K562 (cell line): ENCODE measurements around the gene MKNK1.

ENCODE experiments used
- BDP1 ChIP-seq: IDR thresholded peaks from 3 replicates; pipeline ENCODE4 v1.6.1; 2011; ENCODE audit not compliant: insufficient read length, insufficient read depth
- E2F3 ChIP-seq: fragments of 250-450 bp; sonication (Bioruptor Pico); IDR thresholded peaks from 2 replicates; pipeline ENCODE4 v1.4.0; 2020; ENCODE audit warnings: mild to moderate bottlenecking
- FOXK1 ChIP-seq: sonication (generic); formaldehyde crosslinking; IDR thresholded peaks from 2 replicates; pipeline ENCODE4 v1.8.0; 2022; ENCODE audit warnings: missing genetic modification reagents, mild to moderate bottlenecking, borderline replicate concordance
- GABPA ChIP-seq: fragments of 200-800 bp; sonication (Bioruptor generic); conservative IDR thresholded peaks from 2 replicates; pipeline ENCODE4 v1.6.1; 2016; ENCODE audit warnings: low read depth, missing genetic modification characterization, missing compliant biosample characterization
- HDAC6 ChIP-seq: IDR thresholded peaks from 2 replicates; pipeline ENCODE4 v1.6.1; 2012; ENCODE audit warnings: low read depth, mild to moderate bottlenecking, control low read depth, inconsistent platforms, low read length, moderate library complexity
- JUND ChIP-seq, 2 experiments: IDR thresholded peaks; 2 replicates in 1 of 2; 3 replicates in 1 of 2; pipeline ENCODE4 v1.6.1; 2011; ENCODE audit warnings: borderline replicate concordance in 2 of 2, low read depth in 2 of 2, low read length in 2 of 2, improper control_type of control experiment in 1 of 2, missing biosample characterization in 1 of 2, missing genetic modification characterization in 1 of 2, missing genetic modification reagents in 1 of 2
- MYC ChIP-seq, 2 experiments: fragments of 250-450 bp in 1 of 2; sonication (Bioruptor Pico) in 1 of 2; IDR thresholded peaks; 2 replicates each; pipeline versions ENCODE4 v1.5.1 to v1.6.1; 2012 to 2021; ENCODE audit warnings: low read depth in 2 of 2, borderline replicate concordance in 1 of 2, improper control_type of control experiment in 1 of 2, low read length in 1 of 2, mild to moderate bottlenecking in 1 of 2, moderate library complexity in 1 of 2
- NRF1 ChIP-seq, 2 experiments: fragments of 450-650 bp; IDR thresholded peaks in 1 of 2; conservative IDR thresholded peaks in 1 of 2; 2 replicates each; pipeline ENCODE4 v1.6.1; 2014; ENCODE audit warnings: mild to moderate bottlenecking in 2 of 2
- POLR2A ChIP-seq: fragments of 450-650 bp; conservative IDR thresholded peaks from 2 replicates; pipeline ENCODE4 v1.6.1; 2016
- TAF9B ChIP-seq: fragments of 450-650 bp; IDR thresholded peaks from 2 replicates; pipeline ENCODE4 v1.6.1; 2018; ENCODE audit warnings: mild to moderate bottlenecking; ENCODE audit not compliant: partially characterized antibody
- ZBTB17 ChIP-seq: fragments of 450-650 bp; formaldehyde crosslinking; IDR thresholded peaks from 2 replicates; pipeline ENCODE4 v1.4.0; 2020; ENCODE audit warnings: mild to moderate bottlenecking
- TF ChIP-seq, protein P1 (sequence below): sonication (generic); formaldehyde crosslinking; IDR thresholded peaks from 2 replicates; pipeline ENCODE4 v1.8.1; 2022; ENCODE audit warnings: missing genetic modification reagents
- TF ChIP-seq, protein P2 (sequence below), 3 experiments: IDR thresholded peaks in 2 of 3; conservative IDR thresholded peaks in 1 of 3; 2 replicates each; pipeline ENCODE4 v1.5.1; 2011 to 2012; ENCODE audit warnings: low read length in 3 of 3, mild to moderate bottlenecking in 3 of 3, control low read depth in 2 of 3, improper control_type of control experiment in 1 of 3, inconsistent platforms in 1 of 3, low read depth in 1 of 3, mixed read lengths in 1 of 3, moderate library complexity in 1 of 3; ENCODE audit not compliant: insufficient read depth in 2 of 3
- TF ChIP-seq, protein P3 (sequence below), 2 experiments: fragments of 450-650 bp; formaldehyde crosslinking in 1 of 2; IDR thresholded peaks; 2 replicates each; pipeline versions ENCODE4 v1.4.0 to v1.6.1; 2014 to 2020; ENCODE audit warnings: mild to moderate bottlenecking in 2 of 2, borderline replicate concordance in 1 of 2, low read depth in 1 of 2

DNA sequence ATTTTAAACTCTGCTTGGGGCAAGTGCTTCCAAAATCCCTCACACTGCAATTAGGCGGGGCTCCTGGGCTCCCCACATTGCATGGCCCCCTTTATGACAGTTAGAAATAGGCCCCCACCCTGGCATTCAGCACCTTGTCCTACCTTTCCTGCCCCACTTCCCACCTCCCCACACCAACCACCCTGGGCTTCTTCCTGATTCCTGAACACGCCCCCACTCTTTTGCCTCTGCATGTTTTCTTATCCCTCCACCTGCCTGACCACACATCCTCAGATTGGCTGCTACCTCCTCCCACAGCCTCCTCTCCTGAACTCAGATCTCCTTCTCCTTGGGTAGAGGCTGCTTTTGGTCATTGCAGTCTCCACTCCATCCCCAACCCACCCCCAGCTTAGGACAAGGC, 11.0 kb upstream of the MKNK1 start:
- TF ChIP-seq FOXK1 (CRISPR knock-in tag), result no peak
- no peak for TF ChIP-seq ZBTB17 (CRISPR knock-in tag)
- TF ChIP-seq, protein P1, sequence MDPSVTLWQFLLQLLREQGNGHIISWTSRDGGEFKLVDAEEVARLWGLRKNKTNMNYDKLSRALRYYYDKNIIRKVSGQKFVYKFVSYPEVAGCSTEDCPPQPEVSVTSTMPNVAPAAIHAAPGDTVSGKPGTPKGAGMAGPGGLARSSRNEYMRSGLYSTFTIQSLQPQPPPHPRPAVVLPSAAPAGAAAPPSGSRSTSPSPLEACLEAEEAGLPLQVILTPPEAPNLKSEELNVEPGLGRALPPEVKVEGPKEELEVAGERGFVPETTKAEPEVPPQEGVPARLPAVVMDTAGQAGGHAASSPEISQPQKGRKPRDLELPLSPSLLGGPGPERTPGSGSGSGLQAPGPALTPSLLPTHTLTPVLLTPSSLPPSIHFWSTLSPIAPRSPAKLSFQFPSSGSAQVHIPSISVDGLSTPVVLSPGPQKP, result no peak
- TF ChIP-seq TAF9B, result no peak
- TF ChIP-seq, protein P2, sequence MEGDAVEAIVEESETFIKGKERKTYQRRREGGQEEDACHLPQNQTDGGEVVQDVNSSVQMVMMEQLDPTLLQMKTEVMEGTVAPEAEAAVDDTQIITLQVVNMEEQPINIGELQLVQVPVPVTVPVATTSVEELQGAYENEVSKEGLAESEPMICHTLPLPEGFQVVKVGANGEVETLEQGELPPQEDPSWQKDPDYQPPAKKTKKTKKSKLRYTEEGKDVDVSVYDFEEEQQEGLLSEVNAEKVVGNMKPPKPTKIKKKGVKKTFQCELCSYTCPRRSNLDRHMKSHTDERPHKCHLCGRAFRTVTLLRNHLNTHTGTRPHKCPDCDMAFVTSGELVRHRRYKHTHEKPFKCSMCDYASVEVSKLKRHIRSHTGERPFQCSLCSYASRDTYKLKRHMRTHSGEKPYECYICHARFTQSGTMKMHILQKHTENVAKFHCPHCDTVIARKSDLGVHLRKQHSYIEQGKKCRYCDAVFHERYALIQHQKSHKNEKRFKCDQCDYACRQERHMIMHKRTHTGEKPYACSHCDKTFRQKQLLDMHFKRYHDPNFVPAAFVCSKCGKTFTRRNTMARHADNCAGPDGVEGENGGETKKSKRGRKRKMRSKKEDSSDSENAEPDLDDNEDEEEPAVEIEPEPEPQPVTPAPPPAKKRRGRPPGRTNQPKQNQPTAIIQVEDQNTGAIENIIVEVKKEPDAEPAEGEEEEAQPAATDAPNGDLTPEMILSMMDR (IDR thresholded peaks at IDR 0.05 in 2 of 3, conservative IDR thresholded peaks at IDR 0.05 in 1 of 3; ENCODE audit: insufficient read depth in 2 of 3, low read depth in 1 of 3, low read length in 3 of 3), result no peak
- TF ChIP-seq POLR2A, result no peak
- TF ChIP-seq, protein P3, sequence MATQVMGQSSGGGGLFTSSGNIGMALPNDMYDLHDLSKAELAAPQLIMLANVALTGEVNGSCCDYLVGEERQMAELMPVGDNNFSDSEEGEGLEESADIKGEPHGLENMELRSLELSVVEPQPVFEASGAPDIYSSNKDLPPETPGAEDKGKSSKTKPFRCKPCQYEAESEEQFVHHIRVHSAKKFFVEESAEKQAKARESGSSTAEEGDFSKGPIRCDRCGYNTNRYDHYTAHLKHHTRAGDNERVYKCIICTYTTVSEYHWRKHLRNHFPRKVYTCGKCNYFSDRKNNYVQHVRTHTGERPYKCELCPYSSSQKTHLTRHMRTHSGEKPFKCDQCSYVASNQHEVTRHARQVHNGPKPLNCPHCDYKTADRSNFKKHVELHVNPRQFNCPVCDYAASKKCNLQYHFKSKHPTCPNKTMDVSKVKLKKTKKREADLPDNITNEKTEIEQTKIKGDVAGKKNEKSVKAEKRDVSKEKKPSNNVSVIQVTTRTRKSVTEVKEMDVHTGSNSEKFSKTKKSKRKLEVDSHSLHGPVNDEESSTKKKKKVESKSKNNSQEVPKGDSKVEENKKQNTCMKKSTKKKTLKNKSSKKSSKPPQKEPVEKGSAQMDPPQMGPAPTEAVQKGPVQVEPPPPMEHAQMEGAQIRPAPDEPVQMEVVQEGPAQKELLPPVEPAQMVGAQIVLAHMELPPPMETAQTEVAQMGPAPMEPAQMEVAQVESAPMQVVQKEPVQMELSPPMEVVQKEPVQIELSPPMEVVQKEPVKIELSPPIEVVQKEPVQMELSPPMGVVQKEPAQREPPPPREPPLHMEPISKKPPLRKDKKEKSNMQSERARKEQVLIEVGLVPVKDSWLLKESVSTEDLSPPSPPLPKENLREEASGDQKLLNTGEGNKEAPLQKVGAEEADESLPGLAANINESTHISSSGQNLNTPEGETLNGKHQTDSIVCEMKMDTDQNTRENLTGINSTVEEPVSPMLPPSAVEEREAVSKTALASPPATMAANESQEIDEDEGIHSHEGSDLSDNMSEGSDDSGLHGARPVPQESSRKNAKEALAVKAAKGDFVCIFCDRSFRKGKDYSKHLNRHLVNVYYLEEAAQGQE (IDR thresholded peaks at IDR 0.05; ENCODE audit: borderline replicate concordance), result no peak
- TF ChIP-seq, protein P3 (CRISPR knock-in tag; IDR thresholded peaks at IDR 0.05; ENCODE audit: low read depth), result no peak
- TF ChIP-seq MYC (IDR thresholded peaks at IDR 0.05; ENCODE audit: low read depth, low read length), result no peak
- TF ChIP-seq MYC (CRISPR knock-in tag; IDR thresholded peaks at IDR 0.05; ENCODE audit: borderline replicate concordance, low read depth), result no peak
- TF ChIP-seq GABPA, result no peak
- no peak for TF ChIP-seq NRF1 (conservative IDR thresholded peaks at IDR 0.05 in 1 of 2, IDR thresholded peaks at IDR 0.05 in 1 of 2)
- TF ChIP-seq BDP1, result no peak
- no peak for TF ChIP-seq HDAC6
- TF ChIP-seq E2F3, result no peak
- no peak for TF ChIP-seq JUND (IDR thresholded peaks at IDR 0.05; ENCODE audit: borderline replicate concordance, low read depth, low read length)
- no peak for TF ChIP-seq JUND (tag; IDR thresholded peaks at IDR 0.05; ENCODE audit: borderline replicate concordance, low read depth, low read length)
